Endothelial cell of umbilical vein (primary cell): ENCODE data around the gene ADAMTS17. TPM values are rescaled to one million over a fixed set of nuclear protein-coding genes. Genes with fewer than 3 reads are reported as not detected.

Experiments used
- BruUV-seq: library from RNA; stranded (reverse); fragments of 400-500 nt; replicated peaks from 2 replicates; lab custom pipeline; 2021; lab: Mats Ljungman, UMichigan
- CTCF ChIA-PET: fragments of 300-600, 350-600 bp; sonication (Branson Sonifier 250); formaldehyde crosslinking; loops from one replicate; lab custom pipeline; 2021; ENCODE audit warnings: antibody characterized with exemption, inconsistent platforms; lab: Charles Lee
- POLR2A ChIA-PET: fragments of 300-600, 350-600 bp; sonication (Branson Sonifier 250); formaldehyde crosslinking; loops from one replicate; lab custom pipeline; 2021; ENCODE audit warnings: antibody characterized with exemption, inconsistent platforms; lab: Charles Lee
- DNase-seq: peaks from one replicate; pipeline ENCODE4 v3.0.0-alpha.2; 2011; ENCODE audit warnings: low read depth, low spot score
- FAIRE-seq: peaks from 2 replicates; lab custom pipeline; 2011; peaks lifted over from hg19 to GRCh38; lab: Jason Lieb, UNC
- H2AFZ ChIP-seq: 2 replicates; pipeline ENCODE4 v1.6.0; 2012; ENCODE audit warnings: low read depth, low read length, control low read depth, inconsistent platforms
- H3K27ac ChIP-seq: 2 replicates; pipeline ENCODE4 v1.5.1; 2011; ENCODE audit warnings: low read depth, mild to moderate bottlenecking, control low read depth, low read length, moderate library complexity; ENCODE audit not compliant: insufficient read depth
- H3K27me3 ChIP-seq, 2 experiments: 2 replicates each; pipeline versions ENCODE4 v1.6.0 to v1.6.1; 2011; ENCODE audit warnings: low read length in 2 of 2, mixed read lengths in 1 of 2; ENCODE audit not compliant: control insufficient read depth in 2 of 2, insufficient read depth in 2 of 2
- H3K36me3 ChIP-seq, 2 experiments: 2 replicates in 1 of 2; 3 replicates in 1 of 2; pipeline ENCODE4 v1.5.1; 2011; ENCODE audit warnings: low read length in 2 of 2, mild to moderate bottlenecking in 1 of 2, moderate library complexity in 1 of 2; ENCODE audit not compliant: control insufficient read depth in 2 of 2, insufficient read depth in 2 of 2; ENCODE audit errors: extremely low read depth in 1 of 2
- H3K4me1 ChIP-seq: 3 replicates; pipeline ENCODE4 v1.5.1; 2011; ENCODE audit warnings: mild to moderate bottlenecking, low read length; ENCODE audit not compliant: control insufficient read depth, insufficient read depth; ENCODE audit errors: extremely low read depth
- H3K4me2 ChIP-seq: 2 replicates; pipeline ENCODE4 v1.6.1; 2011; ENCODE audit warnings: low read length, control low read depth, mixed read lengths; ENCODE audit not compliant: insufficient read depth
- H3K4me3 ChIP-seq, 3 experiments: fragments of 200-600 bp in 1 of 3; sonication (generic), shearing (Covaris generic) in 1 of 3; replicated peaks in 1 of 3; 2 replicates each; pipeline ENCODE4 v1.5.1; 2011 to 2016; ENCODE audit warnings: control low read depth in 3 of 3, low read length in 3 of 3, mild to moderate bottlenecking in 2 of 3, inconsistent platforms in 1 of 3, low read depth in 1 of 3, moderate library complexity in 1 of 3; ENCODE audit not compliant: insufficient read depth in 1 of 3
- H3K79me2 ChIP-seq: 2 replicates; pipeline ENCODE4 v1.6.0; 2012; ENCODE audit warnings: low read length, inconsistent platforms; ENCODE audit not compliant: control insufficient read depth, insufficient read depth
- H3K9ac ChIP-seq: replicated peaks from 2 replicates; pipeline ENCODE3; 2011; ENCODE audit warnings: low read length, control low read depth; ENCODE audit not compliant: insufficient read depth; ENCODE audit errors: extremely low read depth
- H3K9me1 ChIP-seq: replicated peaks from 3 replicates; pipeline ENCODE4 v1.6.0; 2011; ENCODE audit warnings: mild to moderate bottlenecking, low read length; ENCODE audit not compliant: control insufficient read depth, insufficient read depth; ENCODE audit errors: extremely low read depth
- H3K9me3 ChIP-seq: replicated peaks from 2 replicates; pipeline ENCODE4 v1.5.1; 2012; ENCODE audit warnings: low read length, inconsistent platforms; ENCODE audit not compliant: control insufficient read depth, insufficient read depth
- H4K20me1 ChIP-seq: replicated peaks from 2 replicates; pipeline ENCODE3; 2011; ENCODE audit warnings: mild to moderate bottlenecking, low read length; ENCODE audit not compliant: control insufficient read depth, insufficient read depth; ENCODE audit errors: extremely low read depth
- EZH2 ChIP-seq: IDR thresholded peaks from 2 replicates; pipeline ENCODE4 v1.6.1; 2012; ENCODE audit warnings: borderline replicate concordance, low read depth, mild to moderate bottlenecking, moderate library complexity, low read length, inconsistent platforms; ENCODE audit not compliant: severe bottlenecking
- FOS ChIP-seq: IDR thresholded peaks from 2 replicates; pipeline ENCODE4 v1.6.1; 2011; ENCODE audit warnings: mild to moderate bottlenecking, low read length, moderate library complexity, borderline replicate concordance; ENCODE audit not compliant: insufficient read depth
- GATA2 ChIP-seq: IDR thresholded peaks from 2 replicates; pipeline ENCODE4 v1.7.0; 2011; ENCODE audit warnings: low read depth, mild to moderate bottlenecking, moderate library complexity, mixed read lengths, low read length; ENCODE audit not compliant: insufficient read length, insufficient read depth
- JUN ChIP-seq: IDR thresholded peaks from 2 replicates; pipeline ENCODE4 v1.6.1; 2011; ENCODE audit warnings: borderline replicate concordance, low read depth; ENCODE audit not compliant: insufficient read length, insufficient read depth
- MAX ChIP-seq: IDR thresholded peaks from 2 replicates; pipeline ENCODE4 v1.6.1; 2011; ENCODE audit not compliant: insufficient read depth, insufficient read length
- MYC ChIP-seq: IDR thresholded peaks from one replicate; pipeline ENCODE4 v1.6.1; 2011; ENCODE audit warnings: mild to moderate bottlenecking, low read depth, low read length
- POLR2A ChIP-seq: IDR thresholded peaks from 2 replicates; pipeline ENCODE4 v1.6.1; 2012; ENCODE audit warnings: low read depth, mild to moderate bottlenecking, control low read depth, low read length
- POLR2AphosphoS5 ChIP-seq: IDR thresholded peaks from 2 replicates; pipeline ENCODE4 v1.6.1; 2012; ENCODE audit warnings: low read depth, mild to moderate bottlenecking, control low read depth, low read length, moderate library complexity; ENCODE audit not compliant: insufficient read depth
- dilution Hi-C: fragments of 300-500 bp; cut with MboI; formaldehyde crosslinking; loops from one replicate; pipeline ENCODE4 v1.15.0; 2019; ENCODE audit warnings: low sequenced_read_pairs; ENCODE audit not compliant: extremely low pct_ligation_motif_present
- intact Hi-C: fragments of 100-400 bp; cut with micrococcal nuclease; formaldehyde crosslinking; loops from one replicate; pipeline ENCODE4 v1.10.0; 2022
- polyA plus RNA-seq, 4 experiments: library from polyadenylated mRNA; depleted of rRNA in 3 of 4; stranded (reverse) in 3 of 4; unstranded in 1 of 4; fragments of >200 nt; gene quantifications; 2 replicates each; pipeline versions ENCODE4 v1.2.1 to v1.2.3, GENCODE V29; 2011 to 2012; ENCODE audit warnings: missing spikeins in 1 of 4
- total RNA-seq: library from RNA; stranded (reverse); gene quantifications from 2 replicates; pipeline ENCODE4 v1.2.3, GENCODE V29; 2021
- TF ChIP-seq, protein P1 (sequence below), 2 donors: IDR thresholded peaks; 1 replicate in 1 of 2; 2 replicates in 1 of 2; pipeline ENCODE4 v1.5.1; 2011; ENCODE audit warnings: low read length in 2 of 2, mild to moderate bottlenecking in 2 of 2, moderate library complexity in 2 of 2, control low read depth in 1 of 2, inconsistent platforms in 1 of 2, low read depth in 1 of 2; ENCODE audit not compliant: insufficient read depth in 1 of 2; ENCODE audit errors: extremely low read depth in 1 of 2

The ADAMTS17 gene
- total and polyA plus RNA-seq, 2 donors (not counting 3 experiments of a cell fraction or from before 2014, with no cell fraction given): 0.12 TPM; not detected in 1

- BruUV-seq: no TSS peak
- dilution Hi-C loops: no loop called here
- H4K20me1 ChIP-seq: no peaks in the 10 kb centered on the region
- H2AFZ ChIP-seq: no peak overlapping the region
- H3K9ac ChIP-seq: no peak overlapping the region
- H3K27ac ChIP-seq: no peak overlapping the region
- no peak for FAIRE-seq
- ChIA-PET CTCF (interaction anchor here (1.8 kb wide), 1 partner anchor 17 kb away, joined by 7 read pairs; no protein-coding TSS in a partner anchor), POLR2A (no interaction called here)
- no peak for TF ChIP-seq POLR2A
- no peak for TF ChIP-seq MYC
- no peak for TF ChIP-seq POLR2AphosphoS5
- TF ChIP-seq, protein P1, sequence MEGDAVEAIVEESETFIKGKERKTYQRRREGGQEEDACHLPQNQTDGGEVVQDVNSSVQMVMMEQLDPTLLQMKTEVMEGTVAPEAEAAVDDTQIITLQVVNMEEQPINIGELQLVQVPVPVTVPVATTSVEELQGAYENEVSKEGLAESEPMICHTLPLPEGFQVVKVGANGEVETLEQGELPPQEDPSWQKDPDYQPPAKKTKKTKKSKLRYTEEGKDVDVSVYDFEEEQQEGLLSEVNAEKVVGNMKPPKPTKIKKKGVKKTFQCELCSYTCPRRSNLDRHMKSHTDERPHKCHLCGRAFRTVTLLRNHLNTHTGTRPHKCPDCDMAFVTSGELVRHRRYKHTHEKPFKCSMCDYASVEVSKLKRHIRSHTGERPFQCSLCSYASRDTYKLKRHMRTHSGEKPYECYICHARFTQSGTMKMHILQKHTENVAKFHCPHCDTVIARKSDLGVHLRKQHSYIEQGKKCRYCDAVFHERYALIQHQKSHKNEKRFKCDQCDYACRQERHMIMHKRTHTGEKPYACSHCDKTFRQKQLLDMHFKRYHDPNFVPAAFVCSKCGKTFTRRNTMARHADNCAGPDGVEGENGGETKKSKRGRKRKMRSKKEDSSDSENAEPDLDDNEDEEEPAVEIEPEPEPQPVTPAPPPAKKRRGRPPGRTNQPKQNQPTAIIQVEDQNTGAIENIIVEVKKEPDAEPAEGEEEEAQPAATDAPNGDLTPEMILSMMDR (IDR thresholded peaks at IDR 0.05; ENCODE audit: extremely low read depth in 1 of 2, insufficient read depth in 1 of 2, low read depth in 1 of 2, low read length in 2 of 2): no peak
- no peak for TF ChIP-seq FOS
- no peak for TF ChIP-seq MAX
- TF ChIP-seq EZH2: no peak
- no peak for TF ChIP-seq JUN
- TF ChIP-seq GATA2: no peak
- no peaks in the 10 kb centered on the region for H3K27me3 ChIP-seq
- no peaks in the 10 kb centered on the region for H3K79me2 ChIP-seq
- intact Hi-C loops: no loop called here
- H3K9me1 ChIP-seq: no peaks in the 10 kb centered on the region
- no peaks in the 10 kb centered on the region for H3K9me3 ChIP-seq
- H3K4me1 ChIP-seq: no peaks in the 10 kb centered on the region
- no peak for DNase-seq
- H3K4me3 ChIP-seq: no peak overlapping the region
- H3K36me3 ChIP-seq: no peaks in the 10 kb centered on the region
- no peak overlapping the region for H3K4me2 ChIP-seq
Observed at GRCh38 chr15:100332721-100333120, 9.1 kb downstream of the ADAMTS17 start.
